ENCODE results near the gene FAM228A.

DNA sequence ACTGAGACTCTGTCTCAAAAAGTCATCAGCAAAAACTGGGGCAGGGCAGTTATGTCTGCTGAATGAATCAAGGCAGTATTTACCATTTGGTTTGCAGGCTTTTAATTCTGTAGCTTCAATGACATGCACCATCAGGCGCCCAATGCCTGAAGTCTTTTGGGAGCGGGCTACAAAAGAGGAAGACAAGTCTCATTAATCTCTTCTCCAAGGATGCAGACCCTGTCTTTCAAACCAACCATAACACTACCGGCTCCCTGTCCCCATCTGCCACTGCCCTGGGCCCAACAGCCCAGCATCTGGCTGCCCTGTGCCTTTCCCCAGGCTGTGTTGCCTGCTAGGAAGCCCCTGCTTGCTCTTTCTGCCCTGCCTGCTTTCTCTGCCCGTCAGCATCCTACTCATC lies 30.3 kb downstream of the FAM228A start:
- TF ChIP-seq MXI1 (IDR thresholded peaks at IDR 0.05; ENCODE audit: low read depth, low read length) (no peak), EZH2phosphoT487 (IDR thresholded peaks at IDR 0.05; ENCODE audit: borderline replicate concordance, low read depth) (no peak), CHD2 (IDR thresholded peaks at IDR 0.05; ENCODE audit: low read length, partially characterized antibody) (no peak), POLR2AphosphoS5 (IDR thresholded peaks at IDR 0.05; ENCODE audit: low read depth, low read length) (no peak), TAF1 (IDR thresholded peaks at IDR 0.05; ENCODE audit: borderline replicate concordance, low read depth, low read length) (no peak)
- TF ChIP-seq, protein P1, sequence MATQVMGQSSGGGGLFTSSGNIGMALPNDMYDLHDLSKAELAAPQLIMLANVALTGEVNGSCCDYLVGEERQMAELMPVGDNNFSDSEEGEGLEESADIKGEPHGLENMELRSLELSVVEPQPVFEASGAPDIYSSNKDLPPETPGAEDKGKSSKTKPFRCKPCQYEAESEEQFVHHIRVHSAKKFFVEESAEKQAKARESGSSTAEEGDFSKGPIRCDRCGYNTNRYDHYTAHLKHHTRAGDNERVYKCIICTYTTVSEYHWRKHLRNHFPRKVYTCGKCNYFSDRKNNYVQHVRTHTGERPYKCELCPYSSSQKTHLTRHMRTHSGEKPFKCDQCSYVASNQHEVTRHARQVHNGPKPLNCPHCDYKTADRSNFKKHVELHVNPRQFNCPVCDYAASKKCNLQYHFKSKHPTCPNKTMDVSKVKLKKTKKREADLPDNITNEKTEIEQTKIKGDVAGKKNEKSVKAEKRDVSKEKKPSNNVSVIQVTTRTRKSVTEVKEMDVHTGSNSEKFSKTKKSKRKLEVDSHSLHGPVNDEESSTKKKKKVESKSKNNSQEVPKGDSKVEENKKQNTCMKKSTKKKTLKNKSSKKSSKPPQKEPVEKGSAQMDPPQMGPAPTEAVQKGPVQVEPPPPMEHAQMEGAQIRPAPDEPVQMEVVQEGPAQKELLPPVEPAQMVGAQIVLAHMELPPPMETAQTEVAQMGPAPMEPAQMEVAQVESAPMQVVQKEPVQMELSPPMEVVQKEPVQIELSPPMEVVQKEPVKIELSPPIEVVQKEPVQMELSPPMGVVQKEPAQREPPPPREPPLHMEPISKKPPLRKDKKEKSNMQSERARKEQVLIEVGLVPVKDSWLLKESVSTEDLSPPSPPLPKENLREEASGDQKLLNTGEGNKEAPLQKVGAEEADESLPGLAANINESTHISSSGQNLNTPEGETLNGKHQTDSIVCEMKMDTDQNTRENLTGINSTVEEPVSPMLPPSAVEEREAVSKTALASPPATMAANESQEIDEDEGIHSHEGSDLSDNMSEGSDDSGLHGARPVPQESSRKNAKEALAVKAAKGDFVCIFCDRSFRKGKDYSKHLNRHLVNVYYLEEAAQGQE (IDR thresholded peaks at IDR 0.05; ENCODE audit: low read depth, low read length) = no peak
- TF ChIP-seq, protein P2, sequence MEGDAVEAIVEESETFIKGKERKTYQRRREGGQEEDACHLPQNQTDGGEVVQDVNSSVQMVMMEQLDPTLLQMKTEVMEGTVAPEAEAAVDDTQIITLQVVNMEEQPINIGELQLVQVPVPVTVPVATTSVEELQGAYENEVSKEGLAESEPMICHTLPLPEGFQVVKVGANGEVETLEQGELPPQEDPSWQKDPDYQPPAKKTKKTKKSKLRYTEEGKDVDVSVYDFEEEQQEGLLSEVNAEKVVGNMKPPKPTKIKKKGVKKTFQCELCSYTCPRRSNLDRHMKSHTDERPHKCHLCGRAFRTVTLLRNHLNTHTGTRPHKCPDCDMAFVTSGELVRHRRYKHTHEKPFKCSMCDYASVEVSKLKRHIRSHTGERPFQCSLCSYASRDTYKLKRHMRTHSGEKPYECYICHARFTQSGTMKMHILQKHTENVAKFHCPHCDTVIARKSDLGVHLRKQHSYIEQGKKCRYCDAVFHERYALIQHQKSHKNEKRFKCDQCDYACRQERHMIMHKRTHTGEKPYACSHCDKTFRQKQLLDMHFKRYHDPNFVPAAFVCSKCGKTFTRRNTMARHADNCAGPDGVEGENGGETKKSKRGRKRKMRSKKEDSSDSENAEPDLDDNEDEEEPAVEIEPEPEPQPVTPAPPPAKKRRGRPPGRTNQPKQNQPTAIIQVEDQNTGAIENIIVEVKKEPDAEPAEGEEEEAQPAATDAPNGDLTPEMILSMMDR (IDR thresholded peaks at IDR 0.05) = no peak

Measured in SK-N-SH (cell line).